ENCODE data around the gene TP53TG5. TPM values are rescaled to one million over a fixed set of nuclear protein-coding genes. Genes with fewer than 3 reads are reported as not detected.

TP53TG5 gene
- total RNA-seq, 4 donors from 2014 or later: not detected

- Histone ChIP-seq H3K27ac (peak overlapping the region; percentile 90 to 100 (median 98)), H3K4me3 (peak overlapping the region in 2 of 4 donors; percentile 28 to 39), H3K4me1 (peaks cover 70 to 71% of the 10 kb centered on the region in 2 donors), H3K9me3 (no peaks in the 10 kb centered on the region), H3K36me3 (peaks cover 2 to 26% of the 10 kb centered on the region in 2 donors), H3K27me3 (no peaks in the 10 kb centered on the region)
- intact Hi-C loops (cut with DNase I; ENCODE audit: low total_unique reads) (loop anchor here (5.0 kb wide), 2 partner anchors 756 to 1156 kb away; partner anchors contain the start of gene PKIG), in situ Hi-C loops (cut with MboI; ENCODE audit: low sequenced_read_pairs in 4 of 4) (loop anchor here in 2 of 4 donors (25.0 kb wide), 2 partner anchors 1126 to 1151 kb away; partner anchors contain the start of genes JPH2 (in 1 of the 2) and OSER1 (in 1 of the 2))
- DNase-seq (peak in 1 of 2 donors; percentile 20), ATAC-seq (no peak)
- TF ChIP-seq POLR2A (IDR thresholded peaks at IDR 0.05): peak in 1 of 2 donors; percentile 3
- TF ChIP-seq CTCF (IDR thresholded peaks at IDR 0.05 in 4 of 5, conservative IDR thresholded peaks at IDR 0.05 in 1 of 5): no peak
These were observed 39.7 kb downstream of the TP53TG5 start for GRCh38 chr20:45338121-45339030.

- peaks cover 62 to 66% of the 10 kb centered on the region in 2 donors for H3K4me1 ChIP-seq
- no peaks in the 10 kb centered on the region for H3K9me3 ChIP-seq
- no peak for TF ChIP-seq CTCF (IDR thresholded peaks at IDR 0.05 in 4 of 5, conservative IDR thresholded peaks at IDR 0.05 in 1 of 5)
- TF ChIP-seq POLR2A (IDR thresholded peaks at IDR 0.05): peak in 1 of 2 donors; percentile 53
- peak in 1 of 2 donors; percentile 73 for DNase-seq
- peak overlapping the region; percentile 90 to 100 (median 98) for H3K27ac ChIP-seq
- peak; percentile 8 to 29 for ATAC-seq
- in situ Hi-C loops (cut with MboI; ENCODE audit: low sequenced_read_pairs in 4 of 4) (loop anchor here in 2 of 4 donors (25.0 kb wide), 2 partner anchors 1125 to 1150 kb away; partner anchors contain the start of genes JPH2 (in 1 of the 2) and OSER1 (in 1 of the 2)), intact Hi-C loops (cut with DNase I; ENCODE audit: low total_unique reads) (loop anchor here (5.0 kb wide), 2 partner anchors 755 to 1155 kb away; partner anchors contain the start of gene PKIG)
- no peaks in the 10 kb centered on the region for H3K27me3 ChIP-seq
- peaks cover 2 to 34% of the 10 kb centered on the region in 2 donors for H3K36me3 ChIP-seq
- peak overlapping the region in 3 of 4 donors; percentile 6 to 39 (median 28) for H3K4me3 ChIP-seq
These were observed 40.6 kb downstream of the TP53TG5 start for GRCh38 chr20:45337367-45338120.

- no peaks in the 10 kb centered on the region for H3K27me3 ChIP-seq
- peak overlapping the region; percentile 90 to 100 (median 98) for H3K27ac ChIP-seq
- TF ChIP-seq POLR2A (IDR thresholded peaks at IDR 0.05) (peak; percentile 75 to 78), CTCF (IDR thresholded peaks at IDR 0.05 in 4 of 5, conservative IDR thresholded peaks at IDR 0.05 in 1 of 5) (no peak)
- H3K4me1 ChIP-seq: peaks cover 56 to 64% of the 10 kb centered on the region in 2 donors
- ATAC-seq (peak; percentile 66 to 83), DNase-seq (peak; percentile 84 to 94)
- in situ Hi-C loops (cut with MboI; ENCODE audit: low sequenced_read_pairs in 4 of 4) (loop anchor here in 2 of 4 donors (25.0 kb wide), 2 partner anchors 1124 to 1149 kb away; partner anchors contain the start of genes JPH2 (in 1 of the 2) and OSER1 (in 1 of the 2)), intact Hi-C loops (cut with DNase I; ENCODE audit: low total_unique reads) (loop anchor here (5.0 kb wide), 2 partner anchors 754 to 1154 kb away; partner anchors contain the start of gene PKIG)
- no peak overlapping the region for H3K4me3 ChIP-seq
- H3K36me3 ChIP-seq: peaks cover 2 to 42% of the 10 kb centered on the region in 2 donors
- no peaks in the 10 kb centered on the region for H3K9me3 ChIP-seq
These were observed 41.4 kb downstream of the TP53TG5 start for GRCh38 chr20:45336530-45337366.

Data from gastrocnemius medialis (tissue), 4 donors.